Measurements from ENCODE around the gene FBXL22. TPM values are rescaled to one million over a fixed set of nuclear protein-coding genes. Genes with fewer than 3 reads are reported as not detected.

Gene FBXL22
- total RNA-seq (2022; extraction: Qiagen RNA extraction; ENCODE audit: low read depth) = 0.09 to 0.33 TPM (median 0.17 TPM) in 5 replicates

DNA sequence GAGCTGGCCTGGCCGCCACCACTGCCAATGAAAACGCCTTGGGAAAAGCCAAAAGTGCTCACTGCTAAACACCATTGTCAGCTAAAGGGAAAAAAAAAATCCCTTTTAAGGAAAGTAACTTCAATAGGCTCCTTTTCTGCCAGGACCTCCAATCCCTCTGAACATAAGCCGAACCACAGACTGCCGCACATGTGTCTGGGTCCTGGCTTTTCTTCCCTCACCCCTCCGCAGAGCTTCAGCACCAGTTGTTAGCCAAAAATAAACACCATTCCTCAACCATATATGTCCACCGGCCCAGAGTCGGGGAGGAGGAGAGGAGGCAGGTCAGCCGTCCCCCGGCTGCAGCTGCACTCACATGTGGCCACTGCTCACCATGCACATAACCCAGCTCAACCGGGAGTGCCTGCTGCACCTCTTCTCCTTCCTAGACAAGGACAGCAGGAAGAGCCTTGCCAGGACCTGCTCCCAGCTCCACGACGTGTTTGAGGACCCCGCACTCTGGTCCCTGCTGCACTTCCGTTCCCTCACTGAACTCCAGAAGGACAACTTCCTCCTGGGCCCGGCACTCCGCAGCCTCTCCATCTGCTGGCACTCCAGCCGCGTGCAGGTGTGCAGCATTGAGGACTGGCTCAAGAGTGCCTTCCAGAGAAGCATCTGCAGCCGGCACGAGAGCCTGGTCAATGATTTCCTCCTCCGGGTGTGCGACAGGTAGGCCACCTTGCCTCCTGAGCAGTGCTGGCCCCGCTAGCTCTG is at the start of gene FBXL22:
FBXL22 (plus strand) TSS at position 350 of the 753 bp plus-strand sequence; CDS start at position 356, 6 bp downstream.

Other genes starting within 250 kb of the FBXL22 start
- 187 to 225 TPM (median 211 TPM) in 5 replicates for gene CA12, start 215.5 kb upstream of the FBXL22 start, total RNA-seq (2022; extraction: Qiagen RNA extraction; ENCODE audit: low read depth)
- 40.6 to 44.6 TPM (median 42.5 TPM) in 5 replicates for gene USP3, start 92.8 kb upstream of the FBXL22 start, total RNA-seq (2022; extraction: Qiagen RNA extraction; ENCODE audit: low read depth)
- 20.4 to 29.3 TPM (median 24.0 TPM) in 5 replicates for gene HERC1, start 236.6 kb downstream of the FBXL22 start, total RNA-seq (2022; extraction: Qiagen RNA extraction; ENCODE audit: low read depth)

Data from A549 treated with GW870086 at 1 μM for 4 hours (cell line).